NCI-H1105 (cell line): ENCODE results near the gene LRP5.

Source experiments
- DNase-seq: peaks from one replicate; lab custom pipeline; 2025; lab: John Stamatoyannopoulos, UW

Gene LRP5

GRCh38 chr11:68371171-68372041 lies 59.0 kb downstream of the LRP5 start:
- no peak for DNase-seq

DNA sequence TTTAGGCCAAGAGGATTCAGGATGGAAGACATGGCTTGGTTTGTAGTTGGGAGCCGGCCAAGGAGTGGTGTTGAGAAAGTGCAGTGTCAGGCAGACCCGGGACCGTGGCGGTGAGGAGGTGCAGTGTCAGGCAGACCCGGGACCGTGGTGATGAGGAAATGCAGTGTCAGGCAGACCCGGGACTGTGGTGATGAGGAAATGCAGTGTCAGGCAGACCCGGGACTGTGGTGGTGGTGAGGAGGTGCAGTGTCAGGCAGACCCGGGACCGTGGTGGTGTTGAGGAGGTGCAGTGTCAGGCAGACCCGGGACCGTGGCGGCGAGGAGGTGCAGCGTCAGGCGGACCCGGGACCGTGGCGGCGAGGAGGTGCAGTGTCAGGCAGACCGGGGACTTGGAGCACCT lies 59.7 kb downstream of the LRP5 start:
- no peak for DNase-seq

DNA sequence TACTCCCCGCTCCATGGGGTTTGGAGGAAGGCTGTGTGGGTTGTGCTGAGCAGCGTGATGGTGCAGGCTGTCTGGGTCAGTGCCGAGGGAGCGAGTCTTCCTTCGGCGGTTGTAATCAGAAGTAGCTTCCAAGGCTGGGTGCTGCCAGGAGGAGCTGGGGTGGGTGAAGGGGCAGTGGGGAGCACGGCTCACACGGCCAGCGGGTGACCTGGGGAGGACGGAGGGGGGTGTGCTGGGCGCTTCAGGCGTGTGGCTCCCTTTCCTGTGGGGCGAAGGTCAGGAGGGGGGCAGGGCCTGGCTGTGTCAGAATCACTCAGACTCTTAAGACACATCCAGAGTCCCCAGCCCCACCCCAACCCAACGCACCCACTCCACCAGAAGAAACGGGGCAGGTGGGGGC lies 60.2 kb downstream of the LRP5 start:
- DNase-seq, result no peak

GRCh38 chr11:68373189-68373814 lies 60.9 kb downstream of the LRP5 start:
- no peak for DNase-seq

GRCh38 chr11:68373815-68374501 lies 61.6 kb downstream of the LRP5 start:
- DNase-seq, result no peak

GRCh38 chr11:68374531-68374930 lies 62.1 kb downstream of the LRP5 start:
- DNase-seq, result no peak

GRCh38 chr11:68375337-68375736 lies 62.9 kb downstream of the LRP5 start:
- no peak for DNase-seq

DNA sequence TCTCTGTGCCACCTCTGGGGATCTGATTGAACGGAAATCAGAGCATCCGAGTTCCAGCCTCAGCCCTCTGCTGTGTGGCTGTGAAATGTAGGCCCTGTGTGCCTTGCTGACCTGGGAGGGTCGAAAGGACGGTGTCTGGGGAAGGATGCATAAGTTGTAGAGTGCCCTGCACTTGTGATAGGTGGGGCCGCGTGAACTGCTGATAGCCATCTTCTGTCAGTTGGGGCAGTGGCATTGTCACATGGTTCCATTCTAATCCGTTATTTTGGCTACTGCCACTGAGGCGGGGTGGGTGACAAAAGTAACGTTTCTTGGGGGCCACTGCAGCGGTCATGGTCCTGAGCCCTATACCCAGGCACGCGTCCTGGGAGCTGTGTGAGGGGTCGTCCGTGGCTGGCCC lies 63.4 kb downstream of the LRP5 start:
- DNase-seq, result no peak

GRCh38 chr11:68377389-68377795 lies 65.0 kb downstream of the LRP5 start:
- no peak for DNase-seq

DNA sequence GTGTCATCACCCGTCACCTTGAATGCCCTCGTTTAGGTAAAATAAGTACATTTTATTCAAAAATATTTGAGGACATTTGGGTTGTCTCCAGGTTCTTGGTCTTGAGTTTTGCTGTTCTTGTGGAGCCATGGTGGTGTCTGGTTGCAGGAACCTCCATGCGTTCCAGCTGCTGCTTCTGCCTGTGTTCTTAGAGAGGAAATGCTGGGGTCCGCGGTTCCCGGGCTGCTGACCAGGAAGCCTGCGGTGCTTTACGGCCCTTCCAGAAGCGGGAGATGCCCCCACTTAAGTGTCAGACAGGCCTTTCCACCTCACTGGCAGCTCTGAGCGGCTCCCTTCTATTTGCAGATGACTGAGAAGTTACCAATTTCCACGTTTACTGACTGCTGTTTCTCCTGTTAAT lies 66.8 kb downstream of the LRP5 start:
- DNase-seq, result no peak

DNA sequence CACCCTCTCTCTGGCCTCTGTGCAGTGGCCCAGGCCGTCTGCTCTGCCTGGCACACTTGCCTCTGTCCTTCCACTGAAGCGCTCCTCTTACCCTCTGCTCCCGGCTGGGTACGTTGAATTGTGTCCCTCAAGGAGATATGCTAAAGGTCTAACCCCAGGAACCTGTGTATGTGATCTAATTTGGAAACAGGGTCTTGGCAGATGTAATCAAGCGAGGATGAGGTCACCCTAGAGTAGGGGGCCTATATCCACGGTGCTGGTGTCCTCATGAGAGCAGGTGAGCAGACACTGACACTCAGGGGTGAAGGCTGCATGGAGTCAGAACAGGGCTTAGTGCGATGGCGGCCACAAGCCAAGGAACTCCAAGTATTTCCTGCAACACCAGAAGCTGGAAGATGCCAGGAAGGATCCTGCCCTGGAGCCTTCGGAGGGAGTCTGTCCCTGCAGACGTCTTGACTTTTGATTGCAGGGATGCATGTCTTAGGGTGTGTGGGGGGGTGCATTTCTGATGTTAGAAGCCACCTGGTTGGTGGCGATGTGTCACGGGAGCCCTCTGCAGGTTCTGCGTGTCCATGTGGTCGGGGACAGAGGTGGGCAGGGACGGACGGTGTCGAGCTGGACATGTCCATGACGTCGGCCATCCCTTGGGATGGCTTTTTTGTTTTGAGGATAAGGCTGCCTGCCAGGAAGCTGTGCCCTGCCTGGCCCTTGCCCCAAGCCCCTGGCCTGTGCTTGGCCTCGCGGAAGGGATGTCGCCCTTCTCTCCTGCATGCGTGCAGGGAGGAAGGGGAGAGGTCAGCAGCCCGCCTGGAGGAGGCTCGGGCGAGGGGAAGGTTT lies 68.6 kb downstream of the LRP5 start:
- DNase-seq, result no peak

- no peak for DNase-seq
These were observed 69.3 kb downstream of the LRP5 start for GRCh38 chr11:68381716-68382115.

DNA sequence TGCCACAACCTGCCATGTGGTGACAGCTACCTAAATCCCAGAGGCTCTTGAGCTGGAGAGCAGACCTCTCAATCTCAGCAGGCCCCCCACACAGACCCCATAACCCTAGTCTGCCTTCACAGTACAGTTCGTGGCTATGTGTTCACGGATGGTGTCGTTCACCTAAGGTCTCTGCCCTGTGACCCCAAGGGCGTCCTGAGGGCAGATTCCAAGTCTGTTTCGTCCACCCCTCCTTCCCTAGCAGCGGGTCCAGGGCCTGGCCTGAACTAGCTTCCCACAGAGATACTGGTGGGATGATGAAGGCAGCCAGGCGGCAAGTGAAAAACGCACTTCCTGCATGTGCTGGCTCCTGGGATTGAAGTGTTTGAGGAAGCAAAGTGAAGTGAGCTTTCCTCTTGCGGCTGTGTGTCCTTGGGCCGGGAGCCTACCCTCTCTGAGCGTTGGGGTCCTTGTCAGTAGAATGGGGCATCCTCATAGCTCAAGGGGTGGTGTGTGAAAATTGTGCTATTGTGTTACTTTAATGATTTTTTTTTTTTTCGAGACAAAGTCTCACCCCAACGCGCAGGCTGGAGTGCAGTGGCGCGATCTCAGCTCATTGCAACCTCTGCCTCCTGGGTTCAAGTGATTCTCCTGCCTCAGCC lies 70.1 kb downstream of the LRP5 start:
- no peak for DNase-seq

DNA sequence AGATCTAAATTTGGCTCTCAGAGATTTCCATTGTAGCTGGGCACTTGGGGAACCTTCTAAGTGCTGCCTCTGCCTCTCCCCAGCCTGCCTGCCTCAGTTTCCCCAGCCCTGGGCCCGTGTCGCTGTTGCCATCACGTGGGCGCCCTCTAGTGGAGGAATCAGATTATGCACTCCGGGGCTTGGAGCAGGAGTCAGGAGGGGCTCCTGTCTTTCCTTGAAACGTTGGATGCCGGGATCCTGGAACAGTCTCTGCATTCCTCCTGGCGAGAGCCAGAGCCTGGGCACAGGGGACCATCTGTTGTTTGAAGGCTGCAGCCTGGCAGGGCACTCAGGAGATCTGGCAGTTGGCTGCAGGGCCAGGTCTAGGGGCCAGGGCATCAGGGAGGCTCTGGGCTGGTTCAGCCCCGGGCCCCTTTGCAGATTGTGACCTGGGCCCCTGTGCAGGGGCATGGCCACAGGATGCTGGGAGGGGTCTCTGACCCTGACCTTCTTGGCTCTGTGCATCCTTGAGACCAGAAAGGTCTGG lies 71.6 kb downstream of the LRP5 start:
- DNase-seq, result no peak

DNA sequence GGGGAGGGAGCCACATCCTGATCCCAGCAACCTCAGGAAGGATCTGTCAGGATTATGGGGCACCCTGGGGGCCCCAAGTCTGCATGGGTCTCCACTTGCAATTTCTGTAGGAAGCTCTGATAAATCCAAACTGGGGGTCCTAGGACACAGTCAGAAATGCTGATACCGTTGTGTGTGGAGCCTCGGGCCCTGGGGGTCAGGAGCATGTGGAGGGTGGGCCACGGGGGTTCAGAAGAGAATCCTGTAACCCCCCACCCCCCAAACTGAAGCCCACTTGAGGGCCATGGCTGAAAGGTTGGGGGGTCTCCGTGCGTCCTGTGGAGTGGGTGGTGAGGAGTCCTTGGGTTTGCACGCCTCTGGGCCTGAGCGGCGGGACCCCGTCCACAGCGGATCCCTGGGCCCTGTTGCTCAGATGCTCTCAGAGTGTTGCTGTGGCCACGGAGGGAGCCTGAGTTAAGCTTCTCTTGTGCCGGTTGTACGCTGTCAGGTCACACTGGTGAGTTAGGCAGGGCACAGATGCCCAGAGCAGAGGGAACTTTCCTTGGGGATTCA lies 72.2 kb downstream of the LRP5 start:
- DNase-seq, result no peak

GRCh38 chr11:68385128-68385527 lies 72.7 kb downstream of the LRP5 start:
- DNase-seq, result no peak

GRCh38 chr11:68386331-68386978 lies 74.1 kb downstream of the LRP5 start:
- no peak for DNase-seq

DNA sequence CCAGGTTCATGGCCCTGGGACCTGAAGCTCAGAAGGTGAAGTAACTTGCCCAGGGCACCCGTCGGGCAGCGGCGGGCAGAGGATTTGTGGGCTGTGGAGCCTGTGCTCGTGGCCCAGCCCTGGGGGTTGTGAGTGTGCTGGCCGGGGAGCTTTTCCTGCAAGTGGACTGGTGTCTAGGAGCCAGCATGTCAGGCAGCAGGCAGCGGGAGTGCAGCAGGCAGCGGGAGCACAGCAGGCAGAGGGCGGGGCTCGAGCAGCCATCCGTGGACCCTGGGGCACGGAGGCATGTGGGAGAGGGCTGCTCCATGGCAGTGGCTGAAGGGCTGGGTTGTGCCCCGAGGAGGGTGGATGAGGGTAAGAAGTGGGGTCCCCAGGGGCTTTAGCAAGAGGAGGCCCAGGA lies 75.4 kb downstream of the LRP5 start:
- DNase-seq, result no peak

DNA sequence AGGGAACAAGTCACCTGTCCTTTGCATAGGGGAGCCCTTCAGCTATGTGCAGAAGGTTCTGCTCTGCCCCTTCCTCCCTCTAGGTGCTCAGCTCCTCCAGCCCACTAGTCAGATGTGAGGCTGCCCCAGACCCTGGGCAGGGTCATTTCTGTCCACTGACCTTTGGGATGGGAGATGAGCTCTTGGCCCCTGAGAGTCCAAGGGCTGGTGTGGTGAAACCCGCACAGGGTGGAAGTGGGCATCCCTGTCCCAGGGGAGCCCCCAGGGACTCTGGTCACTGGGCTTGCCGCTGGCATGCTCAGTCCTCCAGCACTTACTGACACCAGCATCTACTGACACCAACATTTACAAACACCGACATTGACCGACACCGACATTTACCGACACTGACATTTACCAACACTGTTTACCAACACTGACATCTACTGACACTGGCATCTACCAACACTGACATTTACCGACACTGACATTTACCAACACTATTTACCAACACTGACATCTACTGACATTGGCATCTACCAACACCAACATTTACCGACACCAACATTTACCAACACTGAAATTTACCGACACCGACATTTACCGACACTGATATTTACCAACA lies 76.3 kb downstream of the LRP5 start:
- DNase-seq, result no peak

GRCh38 chr11:68390315-68390714 lies 77.9 kb downstream of the LRP5 start:
- no peak for DNase-seq
